ENCODE measurements around the gene NIPAL3.
"Not testable (repeated sequence)": the region's sequence is repeated elsewhere in the genome, so short reads cannot be mapped to it uniquely, and the experiment has no call there.

NIPAL3 gene

GRCh38 chr1:24481101-24481500 is 65.5 kb downstream of the NIPAL3 start:
- CTCF ChIA-PET = no interaction called here
- POLR2A ChIA-PET = interaction anchor here (1.2 to 1.3 kb wide), 2 partner anchors 20 to 21 kb away, joined by 3 to 4 read pairs; partner anchors contain the start of gene RCAN3
- TF ChIP-seq ARNT (IDR thresholded peaks at IDR 0.05) (no peak), NFRKB (IDR thresholded peaks at IDR 0.05) (no peak), CTBP1 (IDR thresholded peaks at IDR 0.05; ENCODE audit: borderline replicate concordance) (no peak)
- no peak for DNase-seq (ENCODE audit: extremely low spot score)

DNA sequence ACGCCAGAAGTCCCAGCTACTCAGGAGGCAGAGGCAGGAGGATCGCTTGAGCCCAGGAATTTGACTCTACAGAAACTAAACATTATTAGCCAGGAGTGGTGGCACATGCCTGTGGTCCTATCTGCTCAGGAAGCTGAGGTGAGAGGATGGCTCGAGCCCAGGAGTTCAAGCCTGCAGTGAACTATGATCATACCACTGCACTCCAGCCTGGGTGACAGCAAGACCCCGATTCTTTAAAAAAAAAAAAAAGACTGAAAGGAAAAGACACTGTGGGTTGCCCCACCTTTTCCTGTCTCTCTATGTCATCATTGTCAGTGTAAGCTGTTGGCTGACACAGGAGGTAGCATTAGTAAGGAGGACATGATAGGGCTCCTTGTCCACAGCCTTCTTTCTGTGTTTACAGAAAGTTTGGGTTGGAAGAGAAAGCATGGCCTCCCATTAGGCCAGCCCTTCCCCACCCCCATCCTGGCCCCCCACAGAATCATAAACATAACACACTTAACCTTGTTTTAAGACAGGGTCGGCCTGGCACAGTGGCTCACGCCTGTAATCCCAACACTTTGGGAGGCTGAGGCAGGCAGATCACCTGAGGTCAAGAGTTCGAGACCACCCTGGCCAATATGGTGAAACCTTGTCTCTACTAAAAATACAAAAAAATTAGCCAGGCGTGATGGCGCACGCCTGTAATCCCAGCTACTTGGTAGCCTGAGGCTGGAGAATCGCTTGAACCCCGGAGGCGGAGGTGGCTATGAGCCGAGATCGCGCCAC is 66.4 kb downstream of the NIPAL3 start:
- no peak for DNase-seq (ENCODE audit: extremely low spot score)
- POLR2A ChIA-PET = interaction anchor here (1.2 to 1.3 kb wide), 2 partner anchors 19 to 20 kb away, joined by 3 to 4 read pairs; partner anchors contain the start of gene RCAN3
- no peak for TF ChIP-seq LEF1 (IDR thresholded peaks at IDR 0.05; ENCODE audit: borderline replicate concordance)
- no peak for TF ChIP-seq SUZ12 (IDR thresholded peaks at IDR 0.05)
- TF ChIP-seq L3MBTL2 (conservative IDR thresholded peaks at IDR 0.05) = no peak
- no peak for TF ChIP-seq FOXA1 (IDR thresholded peaks at IDR 0.05)
- no peak for TF ChIP-seq BHLHE40 (IDR thresholded peaks at IDR 0.05; ENCODE audit: borderline replicate concordance)
- TF ChIP-seq ARNT (IDR thresholded peaks at IDR 0.05) = no peak
- no peak for TF ChIP-seq HDGF (IDR thresholded peaks at IDR 0.05; ENCODE audit: borderline replicate concordance)
- no peak for TF ChIP-seq SP1 (IDR thresholded peaks at IDR 0.05)
- no peak for TF ChIP-seq CTBP1 (IDR thresholded peaks at IDR 0.05; ENCODE audit: borderline replicate concordance)
- no peak for TF ChIP-seq ELF4 (IDR thresholded peaks at IDR 0.05)
- TF ChIP-seq ZNF384 (IDR thresholded peaks at IDR 0.05) = no peak
- no peak for TF ChIP-seq NFRKB (IDR thresholded peaks at IDR 0.05)
- TF ChIP-seq, protein P1, sequence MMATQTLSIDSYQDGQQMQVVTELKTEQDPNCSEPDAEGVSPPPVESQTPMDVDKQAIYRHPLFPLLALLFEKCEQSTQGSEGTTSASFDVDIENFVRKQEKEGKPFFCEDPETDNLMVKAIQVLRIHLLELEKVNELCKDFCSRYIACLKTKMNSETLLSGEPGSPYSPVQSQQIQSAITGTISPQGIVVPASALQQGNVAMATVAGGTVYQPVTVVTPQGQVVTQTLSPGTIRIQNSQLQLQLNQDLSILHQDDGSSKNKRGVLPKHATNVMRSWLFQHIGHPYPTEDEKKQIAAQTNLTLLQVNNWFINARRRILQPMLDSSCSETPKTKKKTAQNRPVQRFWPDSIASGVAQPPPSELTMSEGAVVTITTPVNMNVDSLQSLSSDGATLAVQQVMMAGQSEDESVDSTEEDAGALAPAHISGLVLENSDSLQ (IDR thresholded peaks at IDR 0.05) = no peak
- CTCF ChIA-PET = no interaction called here

DNA sequence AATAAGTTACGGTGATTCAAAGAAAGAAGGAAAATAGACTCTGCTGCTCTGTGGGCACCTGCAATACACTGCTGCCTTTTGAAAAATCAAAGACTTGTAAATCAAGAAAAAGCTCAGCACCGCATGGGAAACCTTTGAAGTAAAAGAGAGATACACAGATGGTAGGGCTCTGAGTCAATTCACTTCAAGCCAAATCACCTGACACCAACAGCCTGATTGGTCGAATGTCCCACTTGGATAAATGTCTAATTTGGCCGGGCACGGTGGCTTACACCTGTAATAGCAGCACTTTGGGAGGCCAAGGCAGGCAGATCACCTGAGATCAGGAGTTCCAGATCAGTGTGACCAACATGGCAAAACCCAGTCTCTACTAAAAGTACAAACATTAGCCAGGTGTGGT is 67.8 kb downstream of the NIPAL3 start:
- TF ChIP-seq SP1 (IDR thresholded peaks at IDR 0.05) (no peak), BHLHE40 (IDR thresholded peaks at IDR 0.05; ENCODE audit: borderline replicate concordance) (no peak), FOXM1 (IDR thresholded peaks at IDR 0.05; ENCODE audit: borderline replicate concordance) (no peak), FOXA1 (IDR thresholded peaks at IDR 0.05) (no peak), L3MBTL2 (conservative IDR thresholded peaks at IDR 0.05) (no peak), LEF1 (IDR thresholded peaks at IDR 0.05; ENCODE audit: borderline replicate concordance) (no peak), FOXK2 (IDR thresholded peaks at IDR 0.05) (no peak), HDGF (IDR thresholded peaks at IDR 0.05; ENCODE audit: borderline replicate concordance) (no peak), ARNT (IDR thresholded peaks at IDR 0.05) (no peak), SUZ12 (IDR thresholded peaks at IDR 0.05) (no peak), TARDBP (IDR thresholded peaks at IDR 0.05) (no peak)
- CTCF ChIA-PET = no interaction called here

GRCh38 chr1:24484199-24484598 is 68.6 kb downstream of the NIPAL3 start:
- CTCF ChIA-PET = no interaction called here

More for the DNA sequence above, 67.8 kb downstream of the NIPAL3 start:
- no peak for DNase-seq (ENCODE audit: extremely low spot score)
- POLR2A ChIA-PET = no interaction called here

GRCh38 chr1:24486331-24487065 is 70.9 kb downstream of the NIPAL3 start:
- DNase-seq (ENCODE audit: extremely low spot score) = no peak
- ChIA-PET CTCF (no interaction called here), POLR2A (interaction anchor here (1.8 kb wide), 1 partner anchor 16 kb away, joined by 8 read pairs; the partner anchor contains the start of gene RCAN3)
- no peak for TF ChIP-seq ARNT (IDR thresholded peaks at IDR 0.05)

More at GRCh38 chr1:24484199-24484598, 68.6 kb downstream of the NIPAL3 start:
- no peak for DNase-seq (ENCODE audit: extremely low spot score)
- POLR2A ChIA-PET = interaction anchor here (0.9 kb wide), 1 partner anchor 18 kb away, joined by 5 read pairs; the partner anchor contains the start of gene RCAN3
- TF ChIP-seq ELF4 (IDR thresholded peaks at IDR 0.05) (no peak), LEF1 (IDR thresholded peaks at IDR 0.05; ENCODE audit: borderline replicate concordance) (no peak), BHLHE40 (IDR thresholded peaks at IDR 0.05; ENCODE audit: borderline replicate concordance) (no peak), ARNT (IDR thresholded peaks at IDR 0.05) (no peak)

GRCh38 chr1:24487455-24487854 is 71.9 kb downstream of the NIPAL3 start:
- POLR2A ChIA-PET = interaction anchor here (1.8 kb wide), 1 partner anchor 15 kb away, joined by 8 read pairs; the partner anchor contains the start of gene RCAN3
- no peak for DNase-seq (ENCODE audit: extremely low spot score)
- CTCF ChIA-PET = no interaction called here
- no peak for TF ChIP-seq BHLHE40 (IDR thresholded peaks at IDR 0.05; ENCODE audit: borderline replicate concordance)
- TF ChIP-seq FOXM1 (IDR thresholded peaks at IDR 0.05; ENCODE audit: borderline replicate concordance) = no peak
- no peak for TF ChIP-seq ARNT (IDR thresholded peaks at IDR 0.05)
- TF ChIP-seq, protein P1 (IDR thresholded peaks at IDR 0.05) = no peak
- no peak for TF ChIP-seq FOXA1 (IDR thresholded peaks at IDR 0.05)
- TF ChIP-seq FOXK2 (IDR thresholded peaks at IDR 0.05) = no peak
- no peak for TF ChIP-seq CTBP1 (IDR thresholded peaks at IDR 0.05; ENCODE audit: borderline replicate concordance)
- TF ChIP-seq NFRKB (IDR thresholded peaks at IDR 0.05) = no peak
- TF ChIP-seq L3MBTL2 (conservative IDR thresholded peaks at IDR 0.05) = no peak
- TF ChIP-seq TARDBP (IDR thresholded peaks at IDR 0.05) = no peak
- TF ChIP-seq ZNF384 (IDR thresholded peaks at IDR 0.05) = no peak
- no peak for TF ChIP-seq HDGF (IDR thresholded peaks at IDR 0.05; ENCODE audit: borderline replicate concordance)
- TF ChIP-seq LEF1 (IDR thresholded peaks at IDR 0.05; ENCODE audit: borderline replicate concordance) = no peak
- TF ChIP-seq SUZ12 (IDR thresholded peaks at IDR 0.05) = no peak
- no peak for TF ChIP-seq SP1 (IDR thresholded peaks at IDR 0.05)
- TF ChIP-seq ELF4 (IDR thresholded peaks at IDR 0.05) = no peak

DNA sequence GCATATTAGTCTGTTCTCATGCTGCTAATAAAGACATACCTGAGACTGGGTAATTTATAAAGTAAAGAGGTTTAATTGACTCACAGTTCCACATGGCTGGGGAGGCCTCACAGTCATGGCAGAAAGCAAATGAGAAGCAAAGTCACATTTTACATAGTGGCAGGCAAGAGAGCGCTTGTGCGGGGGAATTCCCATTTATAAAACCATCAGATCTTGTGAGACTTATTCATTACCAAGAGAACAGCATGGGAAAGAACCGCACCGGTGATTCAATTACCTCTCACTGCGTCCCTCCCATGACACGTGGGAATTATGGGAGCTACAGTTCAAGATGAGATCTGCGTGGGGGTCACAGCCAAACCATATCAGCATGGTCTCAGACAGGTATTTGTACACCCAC is 72.6 kb downstream of the NIPAL3 start:
- CTCF ChIA-PET; DNase-seq (ENCODE audit: extremely low spot score); POLR2A ChIA-PET: not testable (repeated sequence)
